Lung (tissue), 12 donors: ENCODE results near the gene TTYH3. TPM values are rescaled to one million over a fixed set of nuclear protein-coding genes. Genes with fewer than 3 reads are reported as not detected.

Experiments used
- ATAC-seq: fragments of 200-7000 bp; cut with Tn5 transposase; one replicate; pipeline ENCODE4 v1.9.1; 2020; ENCODE audit warnings: moderate number of reproducible peaks; ENCODE audit not compliant: insufficient read depth, low FRiP score
- DNase-seq, 3 donors: peaks; one replicate each; pipeline ENCODE4 v3.0.0-alpha.2; 2013 to 2017
- H3K27ac ChIP-seq, 2 donors: one replicate each; pipeline ENCODE4 v1.5.1; 2013; ENCODE audit warnings: mild to moderate bottlenecking in 2 of 2, moderate library complexity in 2 of 2, control low read depth in 1 of 2, inconsistent platforms in 1 of 2, low read depth in 1 of 2, low read length in 1 of 2
- H3K27me3 ChIP-seq, 3 donors: one replicate each; pipeline ENCODE4 v1.5.1; 2013; ENCODE audit warnings: low read length in 2 of 3; ENCODE audit not compliant: control insufficient read depth in 3 of 3, insufficient read depth in 3 of 3
- H3K36me3 ChIP-seq, 4 donors: one replicate each; pipeline ENCODE4 v1.5.1; 2013; ENCODE audit warnings: low read length in 4 of 4, mild to moderate bottlenecking in 1 of 4, moderate library complexity in 1 of 4; ENCODE audit not compliant: control insufficient read depth in 4 of 4, insufficient read depth in 4 of 4
- H3K4me1 ChIP-seq, 5 donors: one replicate each; pipeline ENCODE4 v1.5.1; 2013; ENCODE audit warnings: low read length in 5 of 5, mild to moderate bottlenecking in 2 of 5, moderate library complexity in 1 of 5; ENCODE audit not compliant: control insufficient read depth in 5 of 5, insufficient read depth in 5 of 5
- H3K4me3 ChIP-seq: one replicate; pipeline ENCODE4 v1.5.1; 2013; ENCODE audit warnings: mild to moderate bottlenecking, control low read depth, moderate library complexity
- H3K9ac ChIP-seq, 2 donors: one replicate each; pipeline ENCODE4 v1.5.1; 2013; ENCODE audit warnings: low read length in 2 of 2, control low read depth in 1 of 2; ENCODE audit not compliant: insufficient read depth in 1 of 2
- H3K9me3 ChIP-seq, 4 donors: one replicate each; pipeline ENCODE4 v1.5.1; 2013; ENCODE audit warnings: low read length in 3 of 4, mild to moderate bottlenecking in 1 of 4, moderate library complexity in 1 of 4; ENCODE audit not compliant: control insufficient read depth in 4 of 4, insufficient read depth in 3 of 4
- WGBS, 2 donors: extraction: QIAGEN DNeasy Blood & Tissue Kit; methylation state at CpG; one replicate each; pipeline ENCODE4 v1.1.7; 2013; 5-methylcytosine and 5-hydroxymethylcytosine counted together
- polyA plus RNA-seq, 2 donors: library from polyadenylated mRNA; stranded (reverse); fragments of 200-250 nt; gene quantifications; one replicate each; pipeline ENCODE4 v1.2.1, GENCODE V29; 2013
- total RNA-seq, 2 donors: library from RNA; depleted of rRNA in 1 of 2; stranded (reverse); fragments of >200 nt in 1 of 2; gene quantifications; one replicate each; pipeline ENCODE4 v1.2.1, GENCODE V29; 2014 to 2021
- TF ChIP-seq, protein P1 (sequence below): IDR thresholded peaks from 2 replicates; pipeline ENCODE4 v1.5.1; 2012; ENCODE audit warnings: mild to moderate bottlenecking; ENCODE audit errors: control extremely low read depth, extremely low read depth
- donor health status: control.
- donor health status: control.
- donor health status: Bipolar disorder and iron deficiency.
- donor health status: healthy.
- donor health status: DM: yes; HTN: yes; CAD: no.

TTYH3 gene
- total and polyA plus RNA-seq, 4 donors = 14.3 to 74.0 (median 55.8) TPM

DNA sequence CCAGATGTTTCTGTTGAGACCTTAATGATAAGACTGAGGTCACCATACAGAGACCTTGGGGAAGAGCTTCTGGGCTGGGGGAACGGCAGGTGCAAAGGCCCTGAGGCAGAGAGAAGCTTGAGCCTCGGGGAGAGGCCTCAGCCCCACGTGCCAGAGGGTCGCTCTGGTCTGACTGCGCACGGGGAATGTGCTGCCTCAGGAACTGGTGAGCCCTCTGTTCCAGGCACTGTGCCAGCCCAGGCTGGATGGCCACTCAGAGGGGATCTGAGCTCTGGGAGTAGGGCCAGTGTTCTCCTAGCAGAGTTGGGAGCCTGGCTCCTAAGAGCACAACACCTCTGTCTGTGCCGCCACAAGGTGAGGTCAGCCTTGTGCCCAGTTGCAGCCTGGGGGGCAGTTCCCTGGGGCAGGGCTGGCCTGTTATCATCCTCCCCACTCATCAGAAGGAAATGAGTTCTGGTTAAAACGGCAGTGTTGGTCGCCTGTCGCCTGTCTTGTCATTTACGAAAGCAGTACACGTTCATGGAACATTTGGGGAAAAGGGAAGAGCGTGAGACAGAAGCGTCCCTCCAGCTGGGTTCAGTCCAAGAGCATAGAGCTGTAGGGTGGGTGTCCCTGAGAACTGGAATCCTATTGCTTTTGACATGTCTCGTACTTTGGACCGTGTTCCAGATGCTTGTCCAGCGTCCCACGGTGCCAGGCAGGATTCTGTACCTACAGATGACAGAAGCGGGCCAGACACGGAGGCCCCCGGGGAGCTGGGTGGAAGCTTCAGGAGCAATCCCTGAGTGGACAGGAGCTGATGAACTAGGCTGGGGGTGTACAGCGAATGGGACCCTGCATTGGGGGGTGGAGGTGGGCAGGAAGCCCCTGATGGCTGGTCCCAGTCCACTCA, 4.3 kb downstream of the TTYH3 start:
- ATAC-seq (no peak), DNase-seq (peak; percentile 57 to 68 (median 67))
- Histone ChIP-seq H3K27ac (peak overlapping the region in 1 of 2 donors; percentile 17), H3K4me1 (peaks cover 10 to 57% (median 26%) of the 10 kb centered on the region in 5 donors), H3K36me3 (peaks cover 0 to 9% (median 3%) of the 10 kb centered on the region in 4 donors), H3K9me3 (peaks cover 0 to 2% (median 0%) of the 10 kb centered on the region in 4 donors), H3K9ac (peak overlapping the region in 1 of 2 donors; percentile 34), H3K4me3 (no peak overlapping the region), H3K27me3 (no peaks in the 10 kb centered on the region)
- WGBS, 2 donors = 69 to 75% methylated on average over 22 of the region's 22 CpGs
- TF ChIP-seq, protein P1, sequence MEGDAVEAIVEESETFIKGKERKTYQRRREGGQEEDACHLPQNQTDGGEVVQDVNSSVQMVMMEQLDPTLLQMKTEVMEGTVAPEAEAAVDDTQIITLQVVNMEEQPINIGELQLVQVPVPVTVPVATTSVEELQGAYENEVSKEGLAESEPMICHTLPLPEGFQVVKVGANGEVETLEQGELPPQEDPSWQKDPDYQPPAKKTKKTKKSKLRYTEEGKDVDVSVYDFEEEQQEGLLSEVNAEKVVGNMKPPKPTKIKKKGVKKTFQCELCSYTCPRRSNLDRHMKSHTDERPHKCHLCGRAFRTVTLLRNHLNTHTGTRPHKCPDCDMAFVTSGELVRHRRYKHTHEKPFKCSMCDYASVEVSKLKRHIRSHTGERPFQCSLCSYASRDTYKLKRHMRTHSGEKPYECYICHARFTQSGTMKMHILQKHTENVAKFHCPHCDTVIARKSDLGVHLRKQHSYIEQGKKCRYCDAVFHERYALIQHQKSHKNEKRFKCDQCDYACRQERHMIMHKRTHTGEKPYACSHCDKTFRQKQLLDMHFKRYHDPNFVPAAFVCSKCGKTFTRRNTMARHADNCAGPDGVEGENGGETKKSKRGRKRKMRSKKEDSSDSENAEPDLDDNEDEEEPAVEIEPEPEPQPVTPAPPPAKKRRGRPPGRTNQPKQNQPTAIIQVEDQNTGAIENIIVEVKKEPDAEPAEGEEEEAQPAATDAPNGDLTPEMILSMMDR = no peak

DNA sequence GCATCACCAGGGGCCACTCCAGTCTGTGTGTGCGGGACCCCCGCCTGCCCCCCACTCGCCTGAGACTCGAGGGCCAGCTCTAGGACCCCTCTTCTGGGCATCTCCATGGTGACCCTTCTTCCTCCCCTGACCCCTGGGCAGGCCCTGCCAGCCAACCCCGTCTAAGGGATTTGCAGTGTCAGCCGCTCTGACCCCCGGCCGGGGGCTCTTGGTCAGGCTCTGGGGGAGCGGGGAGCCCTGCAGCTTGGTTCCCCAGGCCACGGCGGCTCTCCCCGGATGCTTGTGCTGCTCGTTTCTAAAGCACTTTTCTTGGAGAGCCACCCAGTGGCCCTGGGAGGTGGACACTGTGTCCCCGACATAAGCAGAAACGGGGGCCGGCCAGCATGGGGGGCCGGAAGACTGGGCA, 5.3 kb downstream of the TTYH3 start:
- Histone ChIP-seq H3K4me1 (peaks cover 10 to 63% (median 30%) of the 10 kb centered on the region in 5 donors), H3K4me3 (no peak overlapping the region), H3K27ac (peak overlapping the region in 1 of 2 donors; percentile 39), H3K27me3 (no peaks in the 10 kb centered on the region), H3K9me3 (peaks cover 0 to 2% (median 0%) of the 10 kb centered on the region in 4 donors), H3K9ac (no peak overlapping the region), H3K36me3 (peaks cover 0 to 9% (median 3%) of the 10 kb centered on the region in 4 donors)
- 83 to 90% methylated on average over 17 of the region's 17 CpGs for WGBS, 2 donors
- DNase-seq (no peak), ATAC-seq (no peak)
- TF ChIP-seq, protein P1 = no peak

DNA sequence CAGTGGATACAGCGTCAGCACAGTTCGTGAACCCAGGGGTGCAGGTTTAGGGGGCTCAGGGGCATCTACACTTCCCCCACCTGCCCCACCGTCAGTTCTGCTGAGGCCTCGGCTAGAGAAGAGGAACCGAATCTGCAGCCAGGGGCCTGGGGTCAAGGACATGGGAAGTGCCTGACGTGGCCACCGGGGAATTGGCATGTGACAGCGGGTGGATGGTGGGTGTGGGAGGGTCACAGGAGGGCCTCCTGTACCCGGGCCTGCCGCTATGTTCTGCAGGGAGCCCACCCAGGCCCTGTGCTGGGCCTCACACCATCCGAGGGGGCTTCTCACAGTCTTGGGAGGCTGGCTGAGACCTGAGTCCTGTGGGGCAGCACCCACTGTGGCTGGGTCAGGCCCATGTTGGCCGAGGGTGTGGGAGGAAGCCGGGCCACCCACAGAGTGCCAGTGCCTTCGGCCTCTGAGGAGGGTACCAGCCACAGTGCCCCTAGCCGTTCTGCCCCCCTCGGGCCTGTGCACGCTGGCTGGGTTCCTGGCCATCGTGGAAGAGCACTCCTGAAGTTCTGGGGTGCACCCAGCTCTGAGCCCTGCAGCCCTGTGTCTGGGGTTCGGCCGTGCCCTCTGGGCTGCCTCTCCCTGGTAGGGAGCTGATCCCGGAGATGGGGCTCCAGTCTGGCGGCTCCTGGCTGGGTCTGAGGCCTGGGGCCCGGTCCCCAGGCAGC, 5.9 kb downstream of the TTYH3 start:
- Histone ChIP-seq H3K27ac (peak overlapping the region in 1 of 2 donors; percentile 39), H3K4me1 (peaks cover 10 to 63% (median 30%) of the 10 kb centered on the region in 5 donors), H3K4me3 (no peak overlapping the region), H3K9me3 (peaks cover 0 to 2% (median 0%) of the 10 kb centered on the region in 4 donors), H3K9ac (no peak overlapping the region), H3K27me3 (no peaks in the 10 kb centered on the region), H3K36me3 (peaks cover 0 to 9% (median 3%) of the 10 kb centered on the region in 4 donors)
- TF ChIP-seq, protein P1 = no peak
- DNase-seq (no peak), ATAC-seq (no peak)
- WGBS, 2 donors = 46 to 66% methylated on average over 23 of the region's 23 CpGs
